H54 (cell line): Measurements from ENCODE around the gene EPC2.
"Not testable (repeated sequence)": the region's sequence is repeated elsewhere in the genome, so short reads cannot be mapped to it uniquely, and the experiment has no call there.

Experiments used
- DNase-seq: peaks from one replicate; pipeline ENCODE4 v3.0.0; 2011; ENCODE audit warnings: low spot score, mixed read lengths; ENCODE audit not compliant: insufficient read length
- FAIRE-seq: peaks from 3 replicates; lab custom pipeline; 2011; peaks lifted over from hg19 to GRCh38; lab: Jason Lieb, UNC
- POLR2A ChIP-seq: IDR thresholded peaks from 2 replicates; pipeline ENCODE4 v1.6.1; 2011; ENCODE audit warnings: low read depth, mild to moderate bottlenecking, low read length

The EPC2 gene

DNA sequence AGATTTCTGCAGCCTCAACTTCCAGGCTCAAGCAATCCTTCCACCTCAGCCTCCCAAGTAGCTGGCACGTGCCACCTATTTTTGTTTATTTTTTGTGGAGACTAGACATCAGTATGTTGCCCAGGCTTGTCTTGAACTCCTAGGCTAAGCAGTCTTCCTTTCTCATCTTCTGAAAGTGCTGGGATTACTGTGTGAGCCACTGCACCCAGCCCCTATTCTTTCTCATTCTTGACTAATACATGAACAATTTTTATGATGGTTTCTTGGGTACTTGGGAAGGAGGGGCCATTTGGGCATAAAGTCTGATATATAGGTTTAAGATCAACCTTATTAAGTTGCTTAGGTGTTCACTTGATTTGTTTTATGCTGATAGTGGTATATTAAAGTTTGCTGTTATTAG, 26.2 kb downstream of the EPC2 start:
- DNase-seq = no peak
- no peak for TF ChIP-seq POLR2A
- FAIRE-seq = no peak

DNA sequence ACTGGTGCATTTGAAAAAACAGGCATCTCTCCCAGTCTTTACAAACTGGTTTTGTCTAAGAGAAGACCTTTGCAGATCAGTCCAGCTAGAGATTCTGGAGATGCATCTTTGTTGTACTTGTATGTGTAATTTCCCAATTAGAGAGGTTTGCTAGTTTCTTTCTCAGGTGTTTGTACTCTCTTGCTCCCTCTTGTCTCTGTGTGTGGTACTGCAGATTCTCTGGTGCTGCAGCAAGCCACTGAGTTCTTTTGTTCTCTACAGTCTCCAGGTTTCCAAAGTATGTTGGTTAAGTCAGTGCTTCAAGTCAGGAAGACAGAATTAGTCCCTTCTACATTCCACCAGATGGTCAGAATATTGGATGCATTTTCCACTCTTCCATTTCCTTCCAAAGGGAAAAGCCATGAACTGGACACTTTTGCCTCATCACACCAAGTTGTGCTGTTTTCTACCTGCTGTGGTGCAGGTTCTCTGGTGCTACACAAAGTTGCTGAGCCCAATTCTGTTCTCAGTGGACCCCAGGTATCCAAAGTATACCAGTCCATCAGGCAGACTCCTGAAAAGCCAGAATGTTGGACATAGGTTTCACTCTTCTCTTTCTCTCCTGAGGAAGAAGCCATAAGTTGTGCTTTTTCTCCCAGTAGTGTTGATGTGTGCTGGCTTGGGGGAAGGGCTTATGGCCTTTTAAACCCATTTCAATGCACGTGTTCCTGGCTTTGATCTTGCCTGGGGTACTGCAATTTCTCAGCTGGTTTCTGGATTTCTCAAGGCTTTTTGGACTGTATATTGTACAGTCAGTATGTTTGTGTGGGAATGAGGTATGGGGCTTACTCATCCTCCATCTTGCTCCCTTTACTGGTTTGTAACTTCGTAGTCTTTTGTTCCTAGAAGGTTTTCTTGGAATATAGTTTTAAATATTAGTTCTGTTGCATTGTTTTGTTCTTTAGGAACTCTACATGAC, 29.8 kb downstream of the EPC2 start:
- FAIRE-seq (peak; percentile 84), DNase-seq (no peak)
- TF ChIP-seq POLR2A = no peak

DNA sequence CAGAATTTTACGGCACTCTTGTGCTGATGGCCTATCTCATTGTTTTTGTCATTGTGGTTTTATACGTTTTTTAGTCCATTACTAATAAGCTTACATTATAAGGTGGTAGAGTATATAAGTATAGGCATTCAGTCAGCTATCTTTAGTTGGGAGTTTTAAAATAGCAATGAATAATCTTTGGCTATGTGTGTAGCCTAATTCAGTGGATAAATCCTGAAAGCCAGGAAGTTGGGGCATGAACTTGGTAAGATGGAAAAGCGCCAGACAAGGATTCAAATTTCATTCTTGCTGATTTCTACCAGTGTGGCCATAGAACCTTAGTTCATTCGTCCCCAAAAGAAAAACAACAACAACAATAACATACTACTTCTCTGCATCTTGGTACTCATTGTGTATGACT, 31.2 kb downstream of the EPC2 start:
- FAIRE-seq = peak; percentile 55
- no peak for TF ChIP-seq POLR2A
- no peak for DNase-seq

DNA sequence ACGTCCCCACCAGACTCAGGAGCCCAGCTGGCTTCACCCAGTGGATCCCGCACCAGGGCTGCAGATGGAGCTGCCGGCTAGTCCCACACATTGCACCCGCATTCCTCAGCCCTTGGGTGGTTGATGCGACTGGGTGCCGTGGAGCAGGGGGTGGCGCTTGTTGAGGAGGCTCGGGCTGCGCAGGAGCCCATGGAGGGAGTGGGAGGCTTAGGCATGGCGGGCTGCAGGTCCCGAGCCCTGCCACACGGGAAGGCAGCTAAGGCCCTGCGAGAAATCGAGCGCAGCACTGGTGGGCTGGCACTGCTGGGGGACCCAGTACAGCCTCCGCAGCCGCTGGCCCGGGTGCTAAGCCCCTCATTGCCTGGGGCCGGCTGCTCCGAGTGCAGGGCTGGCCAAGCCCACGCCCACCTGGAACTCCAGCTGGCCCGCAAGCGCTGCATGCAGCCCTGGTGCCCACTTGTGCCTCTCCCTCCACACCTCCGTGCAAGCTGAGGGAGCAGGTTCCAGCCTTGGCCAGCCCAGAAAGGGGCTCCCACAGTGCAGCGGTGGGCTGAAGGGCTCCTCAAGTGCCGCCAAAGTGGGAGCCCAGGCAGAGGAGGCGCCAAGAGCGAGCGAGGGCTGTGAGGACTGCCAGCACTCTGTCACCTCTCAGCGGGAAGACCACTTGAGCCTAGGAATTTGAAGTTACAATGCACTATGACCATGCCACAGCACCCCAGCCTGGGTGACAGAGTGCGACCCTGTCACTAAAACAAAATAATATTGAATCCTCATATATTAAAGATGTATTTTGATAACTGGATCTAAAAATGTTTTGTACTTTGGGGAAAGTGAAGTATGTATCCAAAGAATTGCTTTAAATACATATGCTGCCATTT, 34.0 kb downstream of the EPC2 start:
- not testable (repeated sequence) for DNase-seq, FAIRE-seq

DNA sequence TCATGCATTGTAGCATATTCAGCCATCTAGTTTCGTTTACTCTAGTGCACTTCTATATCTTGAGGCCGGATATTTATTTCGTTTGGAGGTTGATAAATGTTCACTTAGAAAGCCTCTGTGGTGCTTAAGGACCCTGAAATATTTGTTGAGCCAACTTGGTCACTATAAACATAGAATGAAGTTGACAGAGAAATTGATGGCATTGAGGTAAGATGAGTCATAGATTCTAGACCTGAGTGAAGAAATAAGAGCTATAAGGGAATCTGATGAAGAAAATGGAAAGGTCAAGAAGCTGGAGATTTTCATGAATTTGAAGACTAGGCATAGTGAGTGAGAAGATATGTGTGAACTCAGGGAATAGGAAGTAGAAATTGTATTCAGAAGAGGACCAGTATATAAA, 35.9 kb downstream of the EPC2 start:
- DNase-seq = no peak
- FAIRE-seq = peak; percentile 69
- no peak for TF ChIP-seq POLR2A

DNA sequence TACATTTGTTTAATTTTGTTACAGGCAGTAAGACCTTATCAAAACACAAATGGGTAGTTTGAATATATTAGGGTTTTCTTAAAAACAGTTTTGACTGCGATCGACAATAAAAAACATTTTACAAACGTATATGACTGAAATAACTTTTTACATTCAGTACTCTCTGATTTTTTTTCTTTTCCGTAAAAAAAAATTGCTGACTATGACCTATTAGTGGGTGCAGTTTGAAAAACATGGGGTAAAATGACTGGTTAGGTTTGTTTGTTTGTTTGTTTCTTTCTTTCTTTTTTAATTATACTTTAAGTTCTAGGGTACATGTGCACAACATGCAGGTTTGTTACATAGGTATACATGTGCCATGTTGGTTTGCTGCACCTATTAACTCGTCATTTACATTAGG, 36.9 kb downstream of the EPC2 start:
- TF ChIP-seq POLR2A = no peak
- FAIRE-seq (no peak), DNase-seq (no peak)

DNA sequence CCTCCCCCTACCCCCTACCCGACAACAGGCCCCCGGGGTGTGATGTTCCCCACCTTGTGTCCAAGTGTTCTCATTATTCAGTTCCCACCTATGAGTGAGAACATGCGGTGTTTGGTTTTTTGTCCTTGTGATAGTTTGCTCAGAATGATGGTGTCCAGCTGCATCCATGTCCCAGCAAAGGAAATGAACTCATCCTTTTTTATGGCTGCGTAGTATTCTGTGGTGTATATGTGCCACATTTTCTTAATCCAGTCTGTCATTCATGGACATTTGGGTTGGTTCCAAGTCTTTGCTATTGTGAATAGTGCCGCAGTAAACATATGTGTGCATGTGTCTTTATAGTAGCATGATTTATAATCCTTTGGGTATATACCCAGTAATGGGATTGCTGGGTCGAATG, 37.3 kb downstream of the EPC2 start:
- not testable (repeated sequence) for DNase-seq, FAIRE-seq

DNA sequence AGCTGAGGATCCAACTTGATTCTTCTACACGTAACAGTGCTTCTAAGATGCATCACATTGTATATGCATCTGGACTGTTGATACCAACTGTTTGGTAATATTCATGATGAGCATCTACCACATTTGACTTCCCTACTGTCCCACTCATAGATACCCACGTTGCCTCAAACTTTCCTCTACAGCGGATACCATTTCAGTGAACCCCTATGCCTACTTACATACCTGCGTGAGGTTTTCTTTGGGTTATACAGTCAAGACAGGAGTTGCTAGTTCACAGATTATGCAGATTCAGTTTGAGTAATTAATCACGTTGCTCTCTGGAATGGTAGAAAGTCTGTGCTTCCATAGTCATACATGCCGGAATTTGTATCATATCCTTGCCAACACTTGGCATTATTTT, 40.0 kb downstream of the EPC2 start:
- no peak for TF ChIP-seq POLR2A
- FAIRE-seq (peak; percentile 6), DNase-seq (no peak)

DNA sequence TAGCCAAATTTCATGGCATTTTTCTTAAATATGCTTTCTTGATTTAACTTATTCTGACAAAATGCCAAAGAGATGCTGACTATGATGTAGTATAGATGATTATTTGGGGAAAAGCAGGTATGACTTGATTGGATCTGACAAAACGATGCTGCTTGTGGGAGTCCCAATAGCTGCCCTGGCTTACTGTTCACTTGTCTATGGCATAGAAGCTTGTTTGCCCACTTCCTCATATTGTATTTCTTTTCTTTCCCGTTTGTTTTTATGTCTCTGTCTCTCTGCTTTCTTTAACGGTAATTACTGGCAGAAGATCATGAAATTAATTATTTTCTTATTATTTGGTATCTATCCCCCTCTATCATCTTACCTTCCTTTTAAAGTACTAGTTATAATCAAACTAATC, 43.0 kb downstream of the EPC2 start:
- no peak for TF ChIP-seq POLR2A
- DNase-seq = no peak
- FAIRE-seq = no peak

DNA sequence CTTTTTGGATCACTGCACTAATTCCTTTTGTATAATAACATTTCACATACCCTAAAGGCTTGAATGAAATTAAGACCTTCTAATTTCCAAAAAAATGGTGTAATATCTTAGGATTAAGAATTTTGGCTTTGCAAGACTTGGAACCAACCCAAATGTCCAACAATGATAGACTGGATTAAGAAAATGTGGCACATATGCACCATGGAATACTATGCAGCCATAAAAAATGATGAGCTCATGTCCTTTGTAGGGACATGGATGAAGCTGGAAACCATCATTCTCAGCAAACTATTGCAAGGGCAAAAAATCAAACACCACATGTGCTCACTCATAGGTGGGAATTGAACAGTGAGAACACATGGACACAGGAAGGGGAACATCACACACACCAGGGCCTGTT, 43.5 kb downstream of the EPC2 start:
- DNase-seq, FAIRE-seq: not testable (repeated sequence)

DNA sequence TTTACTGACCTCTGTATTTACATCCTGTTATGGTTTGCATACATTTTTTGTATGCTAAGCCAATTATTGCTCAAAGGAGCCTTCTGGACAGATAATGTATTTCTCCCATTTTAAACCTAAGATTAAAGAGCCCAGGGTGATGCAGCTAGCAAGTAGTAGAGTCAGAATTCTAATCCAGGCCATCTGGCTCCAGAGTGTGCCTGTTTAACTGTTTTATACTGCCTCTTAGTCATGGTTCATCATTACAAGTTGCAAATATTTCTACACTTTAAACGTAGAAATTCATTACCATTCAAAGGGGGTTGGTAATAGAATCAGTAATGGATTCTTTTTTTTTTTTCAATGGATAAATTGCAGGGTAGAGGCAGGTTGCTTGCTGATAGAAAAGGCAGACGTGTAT, 52.4 kb downstream of the EPC2 start:
- TF ChIP-seq POLR2A = no peak
- FAIRE-seq = no peak
- DNase-seq = no peak

DNA sequence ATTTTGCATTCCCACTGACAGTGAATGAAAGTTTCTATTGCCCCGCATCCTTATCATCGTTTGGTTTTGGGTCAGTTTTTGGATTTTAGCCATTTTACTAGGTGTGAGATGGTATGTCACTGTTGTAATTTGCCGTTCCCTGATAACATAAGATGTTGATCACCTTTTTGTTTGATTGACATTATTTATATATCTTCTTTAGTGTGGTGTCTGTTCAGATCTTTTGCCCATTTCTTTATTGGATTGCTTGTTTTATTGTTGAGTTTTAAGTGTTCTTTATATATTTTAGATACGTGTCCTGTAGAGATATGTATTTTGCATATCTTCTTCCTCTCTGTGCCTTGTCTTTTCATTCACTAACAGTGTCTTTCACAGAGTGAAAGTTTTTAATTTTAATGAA, 55.3 kb downstream of the EPC2 start:
- no peak for TF ChIP-seq POLR2A
- no peak for FAIRE-seq
- DNase-seq = no peak

DNA sequence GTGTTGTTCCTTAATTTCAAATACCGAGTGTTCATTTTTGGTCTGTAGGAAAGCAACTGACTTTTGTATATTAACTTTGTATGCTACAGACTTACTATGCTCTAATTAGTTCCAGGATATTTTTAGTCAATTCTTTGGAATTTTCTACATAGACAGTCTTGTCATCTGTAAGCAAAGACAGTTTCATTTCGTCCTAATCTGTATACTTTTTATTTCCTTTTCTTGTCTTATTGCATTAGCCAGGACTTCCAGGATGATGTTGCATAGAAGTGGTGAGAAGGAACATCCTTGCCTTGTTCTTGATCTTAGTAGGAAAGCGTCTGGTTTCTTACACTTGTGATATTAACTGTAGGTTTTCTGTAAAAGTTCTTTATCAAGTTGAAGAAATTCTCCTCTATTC, 56.5 kb downstream of the EPC2 start:
- no peak for TF ChIP-seq POLR2A
- DNase-seq (no peak), FAIRE-seq (no peak)

DNA sequence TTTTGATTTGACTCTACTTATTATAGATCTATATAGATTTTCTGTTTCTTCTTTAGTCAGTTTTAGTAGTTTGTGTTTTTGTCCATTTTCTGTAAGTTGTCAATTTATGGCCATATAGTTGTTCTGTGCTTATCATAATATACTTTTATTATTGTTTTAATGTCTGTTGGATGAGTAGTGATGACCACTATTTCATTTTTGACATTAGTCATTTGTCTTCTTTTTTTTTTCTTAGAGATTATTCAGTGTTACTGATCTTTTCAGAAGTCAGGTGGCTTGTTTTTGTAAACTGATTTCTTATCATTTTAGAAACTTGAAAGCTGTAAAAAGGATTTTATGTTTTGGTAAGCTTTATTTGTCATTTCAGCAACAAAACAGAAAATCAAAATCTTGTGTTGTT, 57.3 kb downstream of the EPC2 start:
- TF ChIP-seq POLR2A = no peak
- FAIRE-seq = no peak
- no peak for DNase-seq

DNA sequence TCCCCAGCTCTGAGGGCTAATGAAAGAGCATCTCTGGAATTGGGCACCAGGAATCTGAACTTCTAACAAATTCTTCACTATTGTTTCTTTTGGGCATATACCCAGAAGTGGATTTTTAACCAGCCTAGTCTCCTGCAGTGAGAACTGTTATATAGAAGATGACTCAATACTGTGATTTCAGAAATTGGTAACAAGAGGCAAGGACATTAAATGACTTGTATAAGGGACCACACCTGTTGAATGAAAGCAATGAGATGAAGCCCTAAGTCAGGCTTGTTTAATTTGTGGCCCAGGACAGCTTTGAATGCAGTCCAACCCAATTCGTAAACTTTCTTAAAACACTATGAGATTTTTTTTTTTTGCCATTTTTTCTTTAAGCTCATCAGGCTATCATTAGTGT, 57.9 kb downstream of the EPC2 start:
- no peak for DNase-seq
- FAIRE-seq = no peak
- TF ChIP-seq POLR2A = no peak
